IMR-90 (cell line): ENCODE results near the gene HLA-DRB1. TPM values are rescaled to one million over a fixed set of nuclear protein-coding genes. Genes with fewer than 3 reads are reported as not detected.
A peak's percentile ranks its signal among the peaks of the same experiment; 100 is the strongest.

Source experiments
- ATAC-seq: fragments of 200-7000 bp; cut with Tn5 transposase; 2 replicates; pipeline ENCODE4 v1.9.1; 2020; ENCODE audit warnings: low read depth, mild to moderate bottlenecking, moderate library complexity
- BruUV-seq: library from RNA; stranded (reverse); fragments of 400-500 nt; replicated peaks from 2 replicates; lab custom pipeline; 2021; lab: Mats Ljungman, UMichigan
- CTCF ChIA-PET: fragments of 300-600 bp; formaldehyde crosslinking; extraction: SDS; loops from one replicate; lab custom pipeline; 2021; ENCODE audit warnings: antibody characterized with exemption; lab: Yijun Ruan, JAX
- POLR2A ChIA-PET: fragments of 300-600 bp; sonication (Branson Sonifier 250); formaldehyde crosslinking; loops from one replicate; lab custom pipeline; 2022; ENCODE audit warnings: antibody characterized with exemption; ENCODE audit not compliant: unreplicated experiment; lab: Charles Lee
- DNase-seq: peaks from one replicate; pipeline ENCODE4 v3.0.0; 2013
- H2AFZ ChIP-seq: replicated peaks from 2 replicates; pipeline ENCODE3; 2013; ENCODE audit warnings: low read length, mild to moderate bottlenecking; ENCODE audit not compliant: poor library complexity
- H2AK5ac ChIP-seq: 2 replicates; pipeline ENCODE4 v1.6.1; 2013; ENCODE audit warnings: low read depth, low read length, inconsistent platforms
- H2AK9ac ChIP-seq: replicated peaks from 2 replicates; pipeline ENCODE3; 2013; ENCODE audit warnings: mild to moderate bottlenecking, low read depth, low read length, moderate library complexity; ENCODE audit not compliant: poor library complexity
- H2BK120ac ChIP-seq: 2 replicates; pipeline ENCODE4 v1.6.1; 2013; ENCODE audit warnings: low read depth, low read length, inconsistent platforms
- H2BK15ac ChIP-seq: 3 replicates; pipeline ENCODE4 v1.6.1; 2013; ENCODE audit warnings: low read depth, low read length, inconsistent platforms
- H2BK20ac ChIP-seq: 2 replicates; pipeline ENCODE4 v1.6.1; 2013; ENCODE audit warnings: low read depth, mild to moderate bottlenecking, inconsistent platforms, low read length, moderate library complexity
- H2BK5ac ChIP-seq: 2 replicates; pipeline ENCODE4 v1.6.1; 2013; ENCODE audit warnings: mild to moderate bottlenecking, low read depth, low read length, inconsistent platforms; ENCODE audit not compliant: poor library complexity, severe bottlenecking
- H3K14ac ChIP-seq: replicated peaks from 2 replicates; pipeline ENCODE4 v1.6.1; 2013; ENCODE audit warnings: low read depth, low read length, inconsistent platforms
- H3K18ac ChIP-seq: 2 replicates; pipeline ENCODE4 v1.6.1; 2013; ENCODE audit warnings: low read depth, low read length, control low read depth
- H3K23ac ChIP-seq: 2 replicates; pipeline ENCODE4 v1.6.1; 2013; ENCODE audit warnings: low read depth, low read length, inconsistent platforms
- H3K27ac ChIP-seq: 2 replicates; pipeline ENCODE4 v1.5.1; 2013; ENCODE audit warnings: mild to moderate bottlenecking, control low read depth, low read length; ENCODE audit not compliant: insufficient read depth
- H3K27me3 ChIP-seq: 2 replicates; pipeline ENCODE4 v1.6.1; 2013; ENCODE audit warnings: low read length; ENCODE audit not compliant: control insufficient read depth, insufficient read depth
- H3K36me3 ChIP-seq: 2 replicates; pipeline ENCODE4 v1.6.1; 2013; ENCODE audit warnings: low read length, mixed read lengths; ENCODE audit not compliant: control insufficient read depth, insufficient read depth
- H3K4ac ChIP-seq: 2 replicates; pipeline ENCODE4 v1.6.1; 2013; ENCODE audit warnings: low read depth, low read length, inconsistent platforms
- H3K4me1 ChIP-seq: 2 replicates; pipeline ENCODE4 v1.6.1; 2013; ENCODE audit warnings: low read length, mixed read lengths; ENCODE audit not compliant: control insufficient read depth, insufficient read depth
- H3K4me2 ChIP-seq: 2 replicates; pipeline ENCODE4 v1.6.1; 2013; ENCODE audit warnings: low read depth, mild to moderate bottlenecking, control low read depth, low read length, moderate library complexity
- H3K4me3 ChIP-seq: 2 replicates; pipeline ENCODE4 v1.5.1; 2013; ENCODE audit warnings: low read depth, mild to moderate bottlenecking, control low read depth, low read length, moderate library complexity; ENCODE audit not compliant: insufficient read depth
- H3K56ac ChIP-seq: 2 replicates; pipeline ENCODE4 v1.6.1; 2013; ENCODE audit warnings: low read length, inconsistent platforms; ENCODE audit not compliant: insufficient read depth; ENCODE audit errors: extremely low read depth
- H3K79me1 ChIP-seq, 2 experiments: 2 replicates each; pipeline ENCODE4 v1.6.1; 2013; ENCODE audit warnings: low read length in 2 of 2, inconsistent platforms in 1 of 2, low read depth in 1 of 2
- H3K9ac ChIP-seq: 2 replicates; pipeline ENCODE4 v1.6.1; 2013; ENCODE audit warnings: low read depth, low read length, control low read depth
- H3K9me1 ChIP-seq: 2 replicates; pipeline ENCODE4 v1.6.1; 2013; ENCODE audit warnings: low read length, inconsistent platforms; ENCODE audit not compliant: insufficient read depth
- H3K9me3 ChIP-seq: 2 replicates; pipeline ENCODE4 v1.6.1; 2013; ENCODE audit warnings: low read length; ENCODE audit not compliant: control insufficient read depth, insufficient read depth
- H4K20me1 ChIP-seq: 2 replicates; pipeline ENCODE4 v1.6.1; 2013; ENCODE audit warnings: low read length, inconsistent platforms; ENCODE audit not compliant: insufficient read depth
- H4K5ac ChIP-seq: 2 replicates; pipeline ENCODE4 v1.6.1; 2013; ENCODE audit warnings: mild to moderate bottlenecking, low read depth, low read length, control low read depth
- H4K8ac ChIP-seq, 2 experiments: 2 replicates each; pipeline ENCODE4 v1.6.1; 2013; ENCODE audit warnings: low read depth in 2 of 2, low read length in 2 of 2, control low read depth in 1 of 2, inconsistent platforms in 1 of 2
- H4K91ac ChIP-seq: 2 replicates; pipeline ENCODE4 v1.6.1; 2013; ENCODE audit warnings: low read depth, low read length, inconsistent platforms; ENCODE audit not compliant: insufficient read depth
- MAFK ChIP-seq: IDR thresholded peaks from 2 replicates; pipeline ENCODE4 v1.6.1; 2012; ENCODE audit warnings: low read depth, low read length, improper control_type of control experiment
- RFX5 ChIP-seq: IDR thresholded peaks from 2 replicates; pipeline ENCODE4 v1.8.0; 2012; ENCODE audit warnings: low read depth, mild to moderate bottlenecking, low read length, moderate library complexity
- WGBS, 2 experiments: methylation state at CpG; one replicate each; pipeline versions ENCODE4 v1.1.5 to v1.1.7; 2013; ENCODE audit warnings: missing lambda C conversion rate in 2 of 2; ENCODE audit not compliant: insufficient read length in 1 of 2; ENCODE audit errors: extremely low coverage in 2 of 2; 5-methylcytosine and 5-hydroxymethylcytosine counted together
- dilution Hi-C: fragments of 300-500 bp; cut with HindIII; formaldehyde crosslinking; loops from one replicate; pipeline ENCODE4 v1.14.3; 2018; ENCODE audit warnings: low sequenced_read_pairs; ENCODE audit not compliant: unreplicated experiment
- in situ Hi-C: fragments of 300-500 bp; cut with MboI; formaldehyde crosslinking; loops from 3 replicates; pipeline ENCODE4 v1.14.3; 2019; ENCODE audit warnings: low sequenced_read_pairs, inconsistent platforms, mixed read lengths
- intact Hi-C: fragments of 100-400 bp; cut with micrococcal nuclease; formaldehyde crosslinking; loops from 2 replicates; pipeline ENCODE4 v1.10.0; 2022
- polyA plus RNA-seq, 3 experiments: library from polyadenylated mRNA; depleted of rRNA; stranded (reverse); fragments of >200 nt; gene quantifications; 2 replicates each; pipeline ENCODE4 v1.2.3, GENCODE V29; 2012; ENCODE audit warnings: low replicate concordance in 1 of 3
- total RNA-seq: library from RNA; depleted of rRNA; stranded (reverse); fragments of >200 nt; gene quantifications from 2 replicates; pipeline ENCODE4 v1.2.3, GENCODE V29; 2012

The HLA-DRB1 gene
- total and polyA plus RNA-seq, 2 of the 4 experiments (the other 2 are of a cell fraction): not detected

DNA sequence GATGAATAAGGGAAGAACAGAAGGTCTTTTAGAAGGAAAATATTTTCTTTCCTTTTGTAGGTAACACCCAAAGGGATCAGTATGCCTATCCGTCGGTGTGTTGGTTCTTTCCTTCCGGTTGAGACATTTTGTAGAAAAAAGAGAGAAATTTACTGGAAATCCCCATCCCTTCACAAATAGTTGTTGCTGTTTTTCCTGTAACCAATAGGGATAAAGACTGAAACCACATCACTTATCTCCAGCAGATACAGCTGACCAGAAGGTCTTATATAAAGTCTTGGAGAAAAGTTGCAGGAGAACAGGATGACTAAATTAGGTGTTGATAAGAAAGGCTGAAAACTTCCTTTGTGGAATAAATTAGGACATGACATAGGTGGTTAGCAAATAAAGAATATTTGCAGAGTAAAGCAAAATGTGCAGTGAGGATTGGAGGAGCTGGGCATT, 14.8 kb upstream of the HLA-DRB1 start:
- TF ChIP-seq MAFK (no peak), RFX5 (peak; percentile 82)
- H3K9me3 ChIP-seq: no peaks in the 10 kb centered on the region
- no peak overlapping the region for H3K4me3 ChIP-seq
- intact Hi-C loops: no loop called here
- ATAC-seq (no peak), DNase-seq (no peak)
- no CpG with 5 or more reads among the region's 3 CpGs for WGBS, 2 experiments
- no TSS peak for BruUV-seq
- H2BK120ac ChIP-seq: no peak overlapping the region
- POLR2A ChIA-PET: no interaction called here
- no peak overlapping the region for H4K8ac ChIP-seq
- CTCF ChIA-PET: no interaction called here
- H3K23ac ChIP-seq: no peak overlapping the region
- no peaks in the 10 kb centered on the region for H3K27me3 ChIP-seq
- no peak overlapping the region for H4K5ac ChIP-seq
- H3K36me3 ChIP-seq: no peaks in the 10 kb centered on the region
- no peak overlapping the region for H2BK20ac ChIP-seq
- H3K4me2 ChIP-seq: no peak overlapping the region
- H2BK5ac ChIP-seq: no peak overlapping the region
- H3K9ac ChIP-seq: no peak overlapping the region
- in situ Hi-C loops: no loop called here
- H2AK5ac ChIP-seq: no peak overlapping the region
- no peak overlapping the region for H4K91ac ChIP-seq
- H3K4me1 ChIP-seq: no peaks in the 10 kb centered on the region
- H2BK15ac ChIP-seq: no peak overlapping the region
- H3K79me1 ChIP-seq: no peaks in the 10 kb centered on the region
- no peak overlapping the region for H3K27ac ChIP-seq
- no peak overlapping the region for H2AFZ ChIP-seq
- H3K4ac ChIP-seq: no peak overlapping the region
- H2AK9ac ChIP-seq: no peak overlapping the region
- no peak overlapping the region for H3K14ac ChIP-seq
- no peaks in the 10 kb centered on the region for H3K9me1 ChIP-seq
- no peak overlapping the region for H3K56ac ChIP-seq
- dilution Hi-C loops: no loop called here
- no peak overlapping the region for H3K18ac ChIP-seq
- no peaks in the 10 kb centered on the region for H4K20me1 ChIP-seq
